Activated CD8-positive, alpha-beta T cell treated with anti-CD3 and anti-CD28 coated beads for 36 hours (primary cell): ENCODE measurements around the gene CDC42EP1. TPM values are rescaled to one million over a fixed set of nuclear protein-coding genes. Genes with fewer than 3 reads are reported as not detected.

Experiments
- ATAC-seq: fragments of 200-7000 bp; cut with Tn5 transposase; one replicate; pipeline ENCODE4 v1.10.0; 2021; ENCODE audit warnings: mild to moderate bottlenecking, moderate library complexity
- CTCF ChIA-PET: fragments of 350-600 bp; sonication (Branson Sonifier 250); formaldehyde crosslinking; loops from one replicate; lab custom pipeline; 2021; ENCODE audit warnings: antibody characterized with exemption; lab: Charles Lee
- POLR2A ChIA-PET: fragments of 350-600 bp; sonication (Branson Sonifier 250); formaldehyde crosslinking; loops from one replicate; lab custom pipeline; 2021; ENCODE audit warnings: antibody characterized with exemption; lab: Charles Lee
- DNase-seq: peaks from one replicate; pipeline ENCODE4 v3.0.0-alpha.2; 2020
- H3K27ac Mint-ChIP-seq: one replicate; pipeline ENCODE4 v1.8.0; 2021; ENCODE audit warnings: mild to moderate bottlenecking, mixed read lengths
- H3K27me3 Mint-ChIP-seq: one replicate; pipeline ENCODE4 v1.8.0; 2021; ENCODE audit warnings: mixed read lengths
- H3K36me3 Mint-ChIP-seq: one replicate; pipeline ENCODE4 v1.8.0; 2021; ENCODE audit warnings: low read depth, mixed read lengths
- H3K4me1 Mint-ChIP-seq: one replicate; pipeline ENCODE4 v1.8.0; 2021; ENCODE audit warnings: low read depth, mixed read lengths
- H3K4me3 Mint-ChIP-seq: one replicate; pipeline ENCODE4 v1.8.0; 2021; ENCODE audit warnings: mild to moderate bottlenecking, moderate library complexity, mixed read lengths
- H3K9me3 Mint-ChIP-seq: one replicate; pipeline ENCODE4 v1.8.0; 2021; ENCODE audit warnings: mixed read lengths
- CTCF ChIP-seq: fragments of 200-600 bp; IDR thresholded peaks from one replicate; pipeline ENCODE4 v1.8.0; 2022; ENCODE audit warnings: antibody characterized with exemption, mild to moderate bottlenecking
- intact Hi-C: fragments of 100-400 bp; cut with micrococcal nuclease; formaldehyde crosslinking; loops from one replicate; pipeline ENCODE4 v1.10.0; 2022
- total RNA-seq, 2 experiments: library from RNA; stranded (reverse); gene quantifications; one replicate each; pipeline ENCODE4 v1.2.3, GENCODE V29; 2021

The CDC42EP1 gene
- total RNA-seq, 2 experiments from 2014 or later, result 0.59 to 0.72 TPM

- POLR2A ChIA-PET, result no interaction called here
- ATAC-seq, result no peak
- intact Hi-C loops, result no loop called here
- no peaks in the 10 kb centered on the region for H3K36me3 Mint-ChIP-seq
- TF ChIP-seq CTCF, result no peak
- peaks cover 20% of the 10 kb centered on the region for H3K27me3 Mint-ChIP-seq
- H3K27ac Mint-ChIP-seq, result no peak overlapping the region
- CTCF ChIA-PET, result interaction anchor here (1.6 kb wide), 2 partner anchors 13 to 81 kb away, joined by 3 to 7 read pairs; no protein-coding TSS in a partner anchor
- H3K9me3 Mint-ChIP-seq, result no peaks in the 10 kb centered on the region
- H3K4me3 Mint-ChIP-seq, result no peak overlapping the region
- no peak for DNase-seq
- H3K4me1 Mint-ChIP-seq, result no peaks in the 10 kb centered on the region
Measured at GRCh38 chr22:37553725-37554124, 6.6 kb upstream of the CDC42EP1 start.

GRCh38 chr22:37555029-37555428 is 5.3 kb upstream of the CDC42EP1 start:
- TF ChIP-seq CTCF, result no peak
- no peak for DNase-seq
- ChIA-PET CTCF (interaction anchor here (0.8 to 5.0 kb wide), 2 partner anchors 9 to 12 kb away, joined by 3 to 41 read pairs; no protein-coding TSS in a partner anchor), POLR2A (no interaction called here)
- no peak for ATAC-seq
- Mint-ChIP-seq H3K27ac (no peak overlapping the region), H3K36me3 (no peaks in the 10 kb centered on the region), H3K9me3 (no peaks in the 10 kb centered on the region), H3K4me3 (no peak overlapping the region), H3K4me1 (no peaks in the 10 kb centered on the region), H3K27me3 (peaks cover 30% of the 10 kb centered on the region)
- intact Hi-C loops, result no loop called here

- intact Hi-C loops, result no loop called here
- H3K4me3 Mint-ChIP-seq, result no peak overlapping the region
- H3K27ac Mint-ChIP-seq, result no peak overlapping the region
- ATAC-seq (no peak), DNase-seq (no peak)
- peaks cover 35% of the 10 kb centered on the region for H3K27me3 Mint-ChIP-seq
- peaks cover 7% of the 10 kb centered on the region for H3K4me1 Mint-ChIP-seq
- POLR2A ChIA-PET, result interaction anchor here (1.1 to 1.3 kb wide), 2 partner anchors 17 to 36 kb away, joined by 3 read pairs; no protein-coding TSS in a partner anchor
- no peaks in the 10 kb centered on the region for H3K36me3 Mint-ChIP-seq
- CTCF ChIA-PET, result interaction anchor here (5.0 to 15.7 kb wide), 2 partner anchors 10 to 12 kb away, joined by 41 to 501 read pairs; no protein-coding TSS in a partner anchor
- TF ChIP-seq CTCF, result no peak
- H3K9me3 Mint-ChIP-seq, result no peaks in the 10 kb centered on the region
Measured at GRCh38 chr22:37556710-37557109, 3.6 kb upstream of the CDC42EP1 start.

GRCh38 chr22:37557321-37558001 is 2.8 kb upstream of the CDC42EP1 start:
- ChIA-PET CTCF (interaction anchor here (1.1 to 15.7 kb wide), 5 partner anchors 10 to 49 kb away, joined by 4 to 501 read pairs (median 11); partner anchors contain the start of gene LGALS2), POLR2A (interaction anchor here (1.1 to 1.6 kb wide), 4 partner anchors 9 to 35 kb away, joined by 3 to 8 read pairs (median 4); no protein-coding TSS in a partner anchor)
- intact Hi-C loops, result no loop called here
- DNase-seq (no peak), ATAC-seq (no peak)
- Mint-ChIP-seq H3K36me3 (no peaks in the 10 kb centered on the region), H3K9me3 (no peaks in the 10 kb centered on the region), H3K4me3 (no peak overlapping the region), H3K4me1 (peaks cover 14% of the 10 kb centered on the region), H3K27ac (no peak overlapping the region), H3K27me3 (peaks cover 42% of the 10 kb centered on the region)
- no peak for TF ChIP-seq CTCF

DNA sequence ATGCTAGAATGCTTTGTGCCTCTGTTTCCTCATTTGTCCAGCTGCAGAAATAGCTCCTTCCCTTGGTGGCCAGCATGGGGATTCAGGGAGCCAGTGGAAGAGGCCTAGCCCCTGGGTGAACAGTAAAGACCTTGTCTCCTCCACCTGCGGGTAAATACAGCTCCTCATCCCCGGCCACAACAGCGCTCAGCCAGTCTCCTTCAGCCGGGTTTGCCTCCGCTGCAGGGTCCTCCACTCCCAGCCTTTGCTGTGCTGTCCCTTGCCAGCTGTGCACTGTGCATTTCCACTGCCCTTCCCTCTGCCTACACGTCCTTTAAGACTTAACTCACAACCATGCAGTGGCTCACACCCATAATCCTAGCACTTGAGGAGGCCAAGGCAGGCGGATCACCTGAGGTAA is 1.5 kb upstream of the CDC42EP1 start:
- intact Hi-C loops, result no loop called here
- Mint-ChIP-seq H3K27ac (no peak overlapping the region), H3K4me1 (peaks cover 19% of the 10 kb centered on the region), H3K9me3 (no peaks in the 10 kb centered on the region), H3K4me3 (no peak overlapping the region), H3K36me3 (no peaks in the 10 kb centered on the region), H3K27me3 (peaks cover 51% of the 10 kb centered on the region)
- ChIA-PET POLR2A (interaction anchor here (1.6 kb wide), 1 partner anchor 8 kb away, joined by 8 read pairs; no protein-coding TSS in a partner anchor), CTCF (interaction anchor here (1.1 to 15.7 kb wide), 5 partner anchors 8 to 48 kb away, joined by 4 to 501 read pairs (median 11); partner anchors contain the start of gene LGALS2)
- ATAC-seq (no peak), DNase-seq (no peak)
- TF ChIP-seq CTCF, result no peak
